Measurements from ENCODE around the gene SPTLC3.

- TF ChIP-seq CTCF (conservative IDR thresholded peaks at IDR 0.05) (no peak), EZH2 (IDR thresholded peaks at IDR 0.05; ENCODE audit: low read depth) (no peak)
Observed at GRCh38 chr20:12984069-12984765, 24.6 kb upstream of the SPTLC3 start.
